ENCODE measurements around the gene MOSPD3.

GRCh38 chr7:100630066-100630465 is 17.7 kb downstream of the MOSPD3 start:
- TF ChIP-seq CTCF (IDR thresholded peaks at IDR 0.05) (no peak), POLR2A (IDR thresholded peaks at IDR 0.05) (no peak)
